HepG2 (cell line): ENCODE data around the gene CACNA1H. TPM values are rescaled to one million over a fixed set of nuclear protein-coding genes. Genes with fewer than 3 reads are reported as not detected.

Experiments used
- ARHGAP35 ChIP-seq: sonication (generic); formaldehyde crosslinking; IDR thresholded peaks from 2 replicates; pipeline ENCODE4 v1.9.0; 2022; ENCODE audit warnings: mild to moderate bottlenecking, inconsistent platforms, moderate library complexity, missing genetic modification reagents, borderline replicate concordance
- ARNTL ChIP-seq: sonication (generic); formaldehyde crosslinking; IDR thresholded peaks from 2 replicates; pipeline ENCODE4 v1.4.0; 2020; ENCODE audit warnings: mild to moderate bottlenecking, missing genetic modification reagents
- FOXP1 ChIP-seq, 2 experiments: fragments of 450-650 bp in 1 of 2; IDR thresholded peaks; 2 replicates each; pipeline ENCODE4 v1.6.1; 2017 to 2018; ENCODE audit warnings: antibody characterized with exemption in 1 of 2
- HOXA5 ChIP-seq: sonication (generic); formaldehyde crosslinking; IDR thresholded peaks from 2 replicates; pipeline ENCODE4 v1.4.0; 2020; ENCODE audit warnings: missing genetic modification reagents
- ISL2 ChIP-seq: sonication (generic); formaldehyde crosslinking; IDR thresholded peaks from 2 replicates; pipeline ENCODE4 v1.5.0; 2020; ENCODE audit warnings: missing genetic modification reagents
- KLF12 ChIP-seq: sonication (generic); formaldehyde crosslinking; IDR thresholded peaks from 2 replicates; pipeline ENCODE4 v1.4.0; 2020; ENCODE audit warnings: missing genetic modification reagents, borderline replicate concordance
- KLF13 ChIP-seq: sonication (generic); formaldehyde crosslinking; IDR thresholded peaks from 2 replicates; pipeline ENCODE4 v1.4.0; 2020; ENCODE audit warnings: mild to moderate bottlenecking, missing genetic modification reagents
- MIER3 ChIP-seq: IDR thresholded peaks from 2 replicates; pipeline ENCODE4 v1.6.1; 2016; ENCODE audit warnings: missing compliant biosample characterization, borderline replicate concordance
- NFATC3 ChIP-seq: sonication (generic); formaldehyde crosslinking; IDR thresholded peaks from 2 replicates; pipeline ENCODE4 v1.5.1; 2020; ENCODE audit warnings: mild to moderate bottlenecking, missing genetic modification reagents
- NFYC ChIP-seq: IDR thresholded peaks from 2 replicates; pipeline ENCODE4 v1.6.1; 2016; ENCODE audit warnings: missing genetic modification reagents, missing compliant biosample characterization
- PCBP2 ChIP-seq: fragments of 200-400 bp; formaldehyde crosslinking; optimal IDR thresholded peaks from 2 replicates; pipeline ENCODE3; 2018; ENCODE audit warnings: low read length, low read depth; ENCODE audit not compliant: poor library complexity, severe bottlenecking
- POLR2G ChIP-seq: fragments of 200-400 bp; formaldehyde crosslinking; IDR thresholded peaks from 2 replicates; pipeline ENCODE4 v1.6.1; 2018; ENCODE audit warnings: mild to moderate bottlenecking, low read depth, low read length, moderate library complexity
- SOX13 ChIP-seq, 3 experiments: fragments of 450-650 bp in 1 of 3; sonication (generic) in 1 of 3; formaldehyde crosslinking in 1 of 3; IDR thresholded peaks in 2 of 3; conservative IDR thresholded peaks in 1 of 3; 2 replicates each; pipeline versions ENCODE4 v1.5.0 to v1.6.1; 2016 to 2020; ENCODE audit warnings: antibody characterized with exemption in 1 of 3, mild to moderate bottlenecking in 1 of 3, missing compliant biosample characterization in 1 of 3, missing genetic modification reagents in 1 of 3, moderate library complexity in 1 of 3
- ZBTB42 ChIP-seq: sonication (generic); formaldehyde crosslinking; IDR thresholded peaks from 2 replicates; pipeline ENCODE4 v1.5.0; 2020; ENCODE audit warnings: mild to moderate bottlenecking, missing genetic modification reagents
- ZFP36 ChIP-seq: fragments of 150-350 bp; IDR thresholded peaks from 2 replicates; pipeline ENCODE4 v1.6.1; 2018; ENCODE audit warnings: borderline replicate concordance, low read length, low read depth; ENCODE audit not compliant: partially characterized antibody
- ZMAT3 ChIP-seq: sonication (generic); formaldehyde crosslinking; conservative IDR thresholded peaks from 2 replicates; pipeline ENCODE4 v1.7.0; 2021; ENCODE audit warnings: missing genetic modification reagents
- ZNF251 ChIP-seq: sonication (generic); formaldehyde crosslinking; IDR thresholded peaks from 2 replicates; pipeline ENCODE4 v1.9.0; 2021; ENCODE audit warnings: mild to moderate bottlenecking, missing genetic modification reagents
- ZNF331 ChIP-seq: sonication (generic); formaldehyde crosslinking; IDR thresholded peaks from 2 replicates; pipeline ENCODE4 v1.4.0; 2020; ENCODE audit warnings: missing genetic modification reagents
- polyA plus RNA-seq, 8 experiments: library from polyadenylated mRNA; depleted of rRNA in 3 of 8; stranded (reverse) in 7 of 8; unstranded in 1 of 8; fragments of >200 nt; fragmentation: Illumina TruSeq in 4 of 8; extraction: Trizol in 4 of 8; gene quantifications; 2 replicates each; pipeline versions ENCODE4 v1.2.1 to v1.2.3, GENCODE V29; 2011 to 2016; ENCODE audit warnings: low read depth in 4 of 8, missing spikeins in 1 of 8, mixed read lengths in 1 of 8; ENCODE audit not compliant: insufficient read depth in 1 of 8
- total RNA-seq, 5 experiments: library from RNA; depleted of rRNA; stranded (reverse); fragments of >200 nt; fragmentation: Illumina TruSeq; extraction: Trizol; gene quantifications; 2 replicates each; pipeline ENCODE4 v1.2.3, GENCODE V29; 2016; ENCODE audit warnings: low read depth in 1 of 5
- TF ChIP-seq, protein P1 (sequence below): sonication (generic); formaldehyde crosslinking; IDR thresholded peaks from 2 replicates; pipeline ENCODE4 v1.5.1; 2020; ENCODE audit warnings: missing genetic modification reagents, mild to moderate bottlenecking, borderline replicate concordance
- TF ChIP-seq, protein P2 (sequence below): fragments of 450-650 bp; IDR thresholded peaks from 2 replicates; pipeline ENCODE4 v1.6.1; 2017; ENCODE audit warnings: mild to moderate bottlenecking
- TF ChIP-seq, protein P3 (sequence below): IDR thresholded peaks from 2 replicates; pipeline ENCODE4 v1.6.1; 2016; ENCODE audit warnings: low read depth, borderline replicate concordance
- TF ChIP-seq, protein P4 (sequence below): sonication (generic); formaldehyde crosslinking; IDR thresholded peaks from 2 replicates; pipeline ENCODE4 v1.9.0; 2021; ENCODE audit warnings: missing genetic modification reagents, borderline replicate concordance
- TF ChIP-seq, protein P5 (sequence below): sonication (generic); formaldehyde crosslinking; IDR thresholded peaks from 2 replicates; pipeline ENCODE4 v1.5.0; 2020; ENCODE audit warnings: missing genetic modification reagents

The CACNA1H gene
- total and polyA plus RNA-seq, 2 of the 13 experiments (the other 11 are each of a cell fraction or from before 2014, with no cell fraction given), result 0.40 to 1.8 TPM

DNA sequence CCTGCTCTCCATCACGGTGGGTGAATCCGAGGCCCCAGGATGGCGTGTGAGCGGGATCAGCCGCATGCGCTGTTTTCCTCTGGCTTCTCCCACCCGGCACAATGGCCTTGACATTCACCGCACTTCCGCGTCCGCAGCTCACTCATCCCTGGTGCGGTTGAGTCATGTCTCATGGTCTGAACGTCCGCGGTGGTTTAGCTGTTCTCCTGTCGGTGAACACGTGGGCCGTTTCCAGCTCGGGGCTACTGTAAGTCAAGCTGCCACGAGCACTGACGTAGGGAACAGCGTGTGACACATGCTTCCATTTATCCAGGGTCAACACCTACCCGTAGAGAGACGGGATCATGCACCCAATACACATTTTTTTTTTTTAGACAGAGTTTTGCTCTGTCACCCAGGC, 15.3 kb upstream of the CACNA1H start (continued):
- TF ChIP-seq, protein P1, sequence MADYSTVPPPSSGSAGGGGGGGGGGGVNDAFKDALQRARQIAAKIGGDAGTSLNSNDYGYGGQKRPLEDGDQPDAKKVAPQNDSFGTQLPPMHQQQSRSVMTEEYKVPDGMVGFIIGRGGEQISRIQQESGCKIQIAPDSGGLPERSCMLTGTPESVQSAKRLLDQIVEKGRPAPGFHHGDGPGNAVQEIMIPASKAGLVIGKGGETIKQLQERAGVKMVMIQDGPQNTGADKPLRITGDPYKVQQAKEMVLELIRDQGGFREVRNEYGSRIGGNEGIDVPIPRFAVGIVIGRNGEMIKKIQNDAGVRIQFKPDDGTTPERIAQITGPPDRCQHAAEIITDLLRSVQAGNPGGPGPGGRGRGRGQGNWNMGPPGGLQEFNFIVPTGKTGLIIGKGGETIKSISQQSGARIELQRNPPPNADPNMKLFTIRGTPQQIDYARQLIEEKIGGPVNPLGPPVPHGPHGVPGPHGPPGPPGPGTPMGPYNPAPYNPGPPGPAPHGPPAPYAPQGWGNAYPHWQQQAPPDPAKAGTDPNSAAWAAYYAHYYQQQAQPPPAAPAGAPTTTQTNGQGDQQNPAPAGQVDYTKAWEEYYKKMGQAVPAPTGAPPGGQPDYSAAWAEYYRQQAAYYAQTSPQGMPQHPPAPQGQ, result no peak
- TF ChIP-seq NFATC3 (CRISPR knock-in tag) (no peak), ZNF251 (CRISPR knock-in tag) (no peak), ISL2 (CRISPR knock-in tag) (no peak), NFYC (no peak), ARHGAP35 (CRISPR knock-in tag) (no peak), SOX13 (IDR thresholded peaks at IDR 0.05) (no peak), SOX13 (CRISPR knock-in tag; conservative IDR thresholded peaks at IDR 0.05 in 1 of 2, IDR thresholded peaks at IDR 0.05 in 1 of 2) (no peak), ZBTB42 (no peak), KLF12 (CRISPR knock-in tag) (no peak), PCBP2 (no peak), KLF13 (CRISPR knock-in tag) (no peak), ZFP36 (no peak), FOXP1 (IDR thresholded peaks at IDR 0.05) (no peak), FOXP1 (CRISPR knock-in tag; IDR thresholded peaks at IDR 0.05) (no peak), ZNF331 (CRISPR knock-in tag) (no peak), ARNTL (0 out of 2 replicates have a peak, but pooled peaks have one; percentile 45), POLR2G (no peak), MIER3 (peak; percentile 55; the same call in 1 of the 2 replicates), HOXA5 (CRISPR knock-in tag) (no peak), ZMAT3 (CRISPR knock-in tag) (no peak; the same call in 1 of the 2 replicates)
- TF ChIP-seq, protein P2, sequence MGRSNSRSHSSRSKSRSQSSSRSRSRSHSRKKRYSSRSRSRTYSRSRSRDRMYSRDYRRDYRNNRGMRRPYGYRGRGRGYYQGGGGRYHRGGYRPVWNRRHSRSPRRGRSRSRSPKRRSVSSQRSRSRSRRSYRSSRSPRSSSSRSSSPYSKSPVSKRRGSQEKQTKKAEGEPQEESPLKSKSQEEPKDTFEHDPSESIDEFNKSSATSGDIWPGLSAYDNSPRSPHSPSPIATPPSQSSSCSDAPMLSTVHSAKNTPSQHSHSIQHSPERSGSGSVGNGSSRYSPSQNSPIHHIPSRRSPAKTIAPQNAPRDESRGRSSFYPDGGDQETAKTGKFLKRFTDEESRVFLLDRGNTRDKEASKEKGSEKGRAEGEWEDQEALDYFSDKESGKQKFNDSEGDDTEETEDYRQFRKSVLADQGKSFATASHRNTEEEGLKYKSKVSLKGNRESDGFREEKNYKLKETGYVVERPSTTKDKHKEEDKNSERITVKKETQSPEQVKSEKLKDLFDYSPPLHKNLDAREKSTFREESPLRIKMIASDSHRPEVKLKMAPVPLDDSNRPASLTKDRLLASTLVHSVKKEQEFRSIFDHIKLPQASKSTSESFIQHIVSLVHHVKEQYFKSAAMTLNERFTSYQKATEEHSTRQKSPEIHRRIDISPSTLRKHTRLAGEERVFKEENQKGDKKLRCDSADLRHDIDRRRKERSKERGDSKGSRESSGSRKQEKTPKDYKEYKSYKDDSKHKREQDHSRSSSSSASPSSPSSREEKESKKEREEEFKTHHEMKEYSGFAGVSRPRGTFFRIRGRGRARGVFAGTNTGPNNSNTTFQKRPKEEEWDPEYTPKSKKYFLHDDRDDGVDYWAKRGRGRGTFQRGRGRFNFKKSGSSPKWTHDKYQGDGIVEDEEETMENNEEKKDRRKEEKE, result no peak
- TF ChIP-seq, protein P3, sequence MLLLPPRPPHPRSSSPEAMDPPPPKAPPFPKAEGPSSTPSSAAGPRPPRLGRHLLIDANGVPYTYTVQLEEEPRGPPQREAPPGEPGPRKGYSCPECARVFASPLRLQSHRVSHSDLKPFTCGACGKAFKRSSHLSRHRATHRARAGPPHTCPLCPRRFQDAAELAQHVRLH (CRISPR knock-in tag), result 0 out of 2 replicates have a peak, but pooled peaks have one; percentile 26
- TF ChIP-seq, protein P4, sequence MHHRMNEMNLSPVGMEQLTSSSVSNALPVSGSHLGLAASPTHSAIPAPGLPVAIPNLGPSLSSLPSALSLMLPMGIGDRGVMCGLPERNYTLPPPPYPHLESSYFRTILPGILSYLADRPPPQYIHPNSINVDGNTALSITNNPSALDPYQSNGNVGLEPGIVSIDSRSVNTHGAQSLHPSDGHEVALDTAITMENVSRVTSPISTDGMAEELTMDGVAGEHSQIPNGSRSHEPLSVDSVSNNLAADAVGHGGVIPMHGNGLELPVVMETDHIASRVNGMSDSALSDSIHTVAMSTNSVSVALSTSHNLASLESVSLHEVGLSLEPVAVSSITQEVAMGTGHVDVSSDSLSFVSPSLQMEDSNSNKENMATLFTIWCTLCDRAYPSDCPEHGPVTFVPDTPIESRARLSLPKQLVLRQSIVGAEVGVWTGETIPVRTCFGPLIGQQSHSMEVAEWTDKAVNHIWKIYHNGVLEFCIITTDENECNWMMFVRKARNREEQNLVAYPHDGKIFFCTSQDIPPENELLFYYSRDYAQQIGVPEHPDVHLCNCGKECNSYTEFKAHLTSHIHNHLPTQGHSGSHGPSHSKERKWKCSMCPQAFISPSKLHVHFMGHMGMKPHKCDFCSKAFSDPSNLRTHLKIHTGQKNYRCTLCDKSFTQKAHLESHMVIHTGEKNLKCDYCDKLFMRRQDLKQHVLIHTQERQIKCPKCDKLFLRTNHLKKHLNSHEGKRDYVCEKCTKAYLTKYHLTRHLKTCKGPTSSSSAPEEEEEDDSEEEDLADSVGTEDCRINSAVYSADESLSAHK (CRISPR knock-in tag), result no peak
- TF ChIP-seq, protein P5, sequence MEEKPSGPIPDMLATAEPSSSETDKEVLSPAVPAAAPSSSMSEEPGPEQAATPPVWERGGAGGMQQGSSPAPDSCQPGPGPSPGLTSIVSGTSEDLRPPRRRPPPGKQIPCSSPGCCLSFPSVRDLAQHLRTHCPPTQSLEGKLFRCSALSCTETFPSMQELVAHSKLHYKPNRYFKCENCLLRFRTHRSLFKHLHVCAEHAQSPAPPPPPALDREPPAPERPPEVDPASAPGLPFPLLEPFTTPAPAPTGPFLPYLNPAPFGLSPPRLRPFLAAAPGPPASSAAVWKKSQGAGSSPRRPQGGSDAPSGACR (CRISPR knock-in tag), result no peak
